ENCODE results near the gene GPC2.
"Not testable (repeated sequence)": the region's sequence is repeated elsewhere in the genome, so short reads cannot be mapped to it uniquely, and the experiment has no call there.

Gene GPC2

GRCh38 chr7:100200693-100201092 lies 23.5 kb upstream of the GPC2 start:
- no peak for DNase-seq

DNA sequence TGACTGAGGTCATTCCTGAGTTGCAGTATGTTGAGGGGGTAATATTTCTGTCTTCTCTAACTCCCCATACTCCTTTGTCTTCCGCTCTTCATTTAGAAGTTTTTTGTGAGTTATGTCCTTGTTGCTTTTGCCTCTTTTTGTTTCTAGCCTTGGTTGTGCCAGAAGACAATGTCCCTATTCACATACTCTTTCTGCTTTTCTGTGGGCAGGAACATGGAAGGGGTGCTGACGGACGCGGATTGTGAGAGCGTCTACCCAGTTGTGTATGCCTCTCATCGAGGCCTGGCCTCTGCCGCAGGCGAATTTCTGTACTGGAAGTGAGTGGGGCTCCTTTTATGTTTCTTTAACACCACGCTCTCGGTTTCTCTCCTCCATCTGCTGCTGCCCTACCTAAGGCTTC lies 21.1 kb upstream of the GPC2 start:
- DNase-seq, result no peak

GRCh38 chr7:100195901-100196322 lies 18.7 kb upstream of the GPC2 start:
- not testable (repeated sequence) for DNase-seq

DNA sequence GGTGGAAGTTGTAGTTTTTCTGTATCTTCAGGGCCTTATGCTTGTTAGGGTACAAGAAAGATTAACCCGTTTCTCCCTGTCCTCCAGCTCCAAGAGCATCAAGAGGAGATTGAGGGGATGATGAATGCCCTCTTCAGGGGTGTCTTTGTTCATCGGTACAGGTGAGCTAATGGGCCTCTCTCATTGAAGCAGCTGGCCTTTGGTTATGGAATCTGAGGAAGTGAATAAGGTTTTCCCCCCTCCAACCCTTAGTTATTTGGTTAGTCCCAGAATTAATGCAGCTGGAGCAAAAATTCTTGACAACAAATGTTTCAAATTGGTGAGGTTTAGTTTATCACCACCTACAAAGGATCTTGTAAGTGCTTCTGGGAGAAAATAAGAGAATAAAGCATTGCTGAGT lies 18.0 kb upstream of the GPC2 start:
- no peak for DNase-seq

DNA sequence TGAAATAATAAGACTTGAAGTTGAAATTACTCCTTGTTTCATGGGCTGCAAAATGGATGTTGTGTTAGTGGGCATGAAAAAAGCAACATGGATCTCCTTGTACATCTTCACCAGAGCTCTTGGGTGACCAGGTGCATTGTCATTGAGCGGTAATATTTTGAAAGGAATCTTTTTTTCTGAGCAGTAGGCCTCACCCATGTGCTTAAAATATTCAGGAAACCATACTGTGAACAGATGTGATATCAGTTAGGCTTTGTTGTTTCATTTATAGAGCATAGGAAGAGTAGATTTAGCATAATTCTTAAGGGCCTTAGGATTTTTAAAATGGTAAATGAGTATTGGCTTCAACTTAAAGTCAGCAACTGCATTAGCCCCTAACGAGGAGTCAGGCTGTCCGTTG lies 15.8 kb upstream of the GPC2 start:
- DNase-seq, result no peak

DNA sequence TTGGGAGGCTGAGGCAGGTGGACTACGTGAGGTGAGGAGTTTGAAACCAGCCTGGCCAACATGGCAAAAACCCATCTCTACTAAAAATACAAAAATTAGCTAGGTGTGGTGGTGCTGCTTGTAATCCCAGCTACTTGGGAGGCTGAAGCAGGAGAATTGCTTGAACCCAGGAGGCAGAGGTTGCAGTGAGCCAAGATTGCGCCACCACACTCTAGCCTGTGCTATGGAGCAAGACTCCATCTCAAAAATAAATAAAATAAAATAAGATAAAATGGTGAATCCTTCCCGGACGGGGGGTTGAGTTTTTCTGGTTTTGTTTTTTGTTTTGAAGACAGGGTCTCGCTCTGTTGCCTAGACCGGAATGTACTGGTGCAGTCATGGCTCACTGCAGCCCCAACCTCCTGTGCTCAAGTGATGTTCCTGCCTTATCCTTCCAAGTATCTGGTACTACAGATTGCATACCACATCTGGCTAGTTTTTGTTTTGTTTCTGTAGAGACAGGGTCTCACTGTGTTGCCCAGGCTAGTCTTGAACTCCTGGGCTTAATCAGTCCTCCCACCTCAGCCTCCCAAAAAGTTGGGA lies 15.2 kb upstream of the GPC2 start:
- DNase-seq, result peak in 1 of 2 donors; percentile 33

- DNase-seq, result no peak
Measured at GRCh38 chr7:100191775-100192174, 14.6 kb upstream of the GPC2 start.

DNA sequence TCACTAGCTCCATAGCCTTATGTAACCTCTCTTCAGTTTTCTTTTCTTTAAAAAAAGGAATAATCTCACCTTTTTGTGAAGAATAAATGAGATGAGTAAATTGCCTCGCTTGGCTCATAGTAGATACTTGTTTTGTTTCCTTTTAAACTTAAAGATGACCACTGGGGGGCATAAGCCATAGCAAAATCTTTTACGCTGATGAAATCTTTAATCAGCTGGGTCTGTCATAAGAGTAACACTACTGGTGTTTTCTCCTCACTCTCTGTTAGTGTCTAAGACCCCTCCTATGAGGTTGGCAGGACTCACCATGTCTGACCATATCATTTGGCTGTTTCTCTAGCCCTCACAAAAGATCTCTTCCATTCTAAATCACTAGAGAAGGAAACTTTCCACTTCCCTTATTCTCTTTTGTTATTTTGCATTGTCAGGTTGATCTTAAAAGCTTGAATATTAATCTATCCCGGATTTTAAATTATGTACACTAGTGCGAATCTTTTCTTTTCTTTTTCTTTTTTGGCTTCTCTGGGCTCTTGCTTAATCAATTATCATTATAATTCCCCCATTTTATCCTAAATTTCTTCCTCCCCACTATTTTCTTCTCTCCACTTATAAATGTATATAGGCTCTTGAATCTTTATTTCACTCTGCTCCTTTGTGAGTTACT lies 13.0 kb upstream of the GPC2 start:
- DNase-seq, result peak in 1 of 2 donors; percentile 70

DNA sequence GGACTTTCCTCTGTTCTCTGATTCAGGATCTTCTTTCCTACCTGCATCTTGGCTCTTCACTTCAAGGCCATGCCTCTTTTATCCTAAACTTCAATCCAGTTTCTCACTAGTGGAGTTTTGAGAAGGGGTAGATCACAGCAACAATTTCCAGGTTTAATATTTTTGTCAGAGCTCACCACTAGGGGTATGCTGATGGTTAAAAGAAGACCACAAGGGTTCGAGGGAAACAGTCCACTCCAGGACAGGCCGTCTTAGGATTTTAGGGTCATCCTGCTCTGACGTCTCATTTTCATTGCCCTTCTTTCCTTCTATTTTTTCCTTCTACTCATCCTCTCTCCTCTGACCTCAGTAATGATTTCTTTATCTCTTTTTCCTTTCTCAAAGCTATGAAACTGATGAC lies 11.9 kb upstream of the GPC2 start:
- DNase-seq, result no peak

- no peak for DNase-seq
Measured at GRCh38 chr7:100185726-100186125, 8.5 kb upstream of the GPC2 start.

DNA sequence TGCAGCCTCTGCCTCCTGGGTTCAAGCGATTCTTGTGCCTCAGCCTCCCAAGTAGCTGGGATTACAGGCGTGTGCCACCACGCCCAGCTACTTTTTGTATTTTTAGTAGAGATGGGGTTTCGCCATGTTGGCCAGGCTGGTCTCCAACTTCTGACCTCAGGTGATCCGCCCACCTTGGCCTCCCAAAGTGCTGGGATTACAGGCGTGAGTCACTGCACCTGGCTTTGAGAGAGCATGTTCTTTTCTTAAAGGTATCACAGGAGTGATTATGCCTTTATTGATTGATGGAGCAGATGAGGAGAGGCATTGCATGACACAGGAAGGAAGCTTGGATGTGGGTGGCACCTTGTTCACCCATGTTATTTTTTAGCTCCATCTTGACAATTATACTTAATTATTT lies 5.9 kb upstream of the GPC2 start:
- DNase-seq, result not testable (repeated sequence)

GRCh38 chr7:100182616-100183015 lies 5.4 kb upstream of the GPC2 start:
- peak; percentile 33 to 45 for DNase-seq

DNA sequence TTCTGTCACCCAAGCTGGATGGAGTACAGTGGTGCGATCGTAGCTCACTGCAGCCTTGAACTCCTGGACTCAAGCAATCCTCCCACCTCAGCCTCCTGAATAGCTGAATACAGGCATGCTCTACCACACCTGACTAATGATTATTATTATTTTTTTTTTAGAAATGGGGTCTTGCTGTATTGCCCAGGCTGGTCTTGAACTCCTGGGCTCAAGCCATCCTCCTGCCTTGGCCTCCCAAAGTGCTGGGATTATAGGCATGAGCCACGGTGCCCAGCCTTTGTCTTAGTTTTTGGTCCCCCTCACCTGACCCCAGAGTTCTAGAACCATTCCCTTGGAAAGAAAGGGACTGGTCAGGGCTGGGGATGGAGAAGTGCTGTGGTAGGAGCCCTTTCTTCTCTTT lies 2.9 kb upstream of the GPC2 start:
- not testable (repeated sequence) for DNase-seq

GRCh38 chr7:100176096-100177044 lies 811 bp downstream of the GPC2 start:
- no peak for DNase-seq

- DNase-seq, result no peak
Measured at GRCh38 chr7:100175296-100175935, 1.8 kb downstream of the GPC2 start.

GRCh38 chr7:100174582-100174981 lies 2.6 kb downstream of the GPC2 start:
- DNase-seq, result no peak

GRCh38 chr7:100173806-100174495 lies 3.2 kb downstream of the GPC2 start:
- DNase-seq, result no peak

DNA sequence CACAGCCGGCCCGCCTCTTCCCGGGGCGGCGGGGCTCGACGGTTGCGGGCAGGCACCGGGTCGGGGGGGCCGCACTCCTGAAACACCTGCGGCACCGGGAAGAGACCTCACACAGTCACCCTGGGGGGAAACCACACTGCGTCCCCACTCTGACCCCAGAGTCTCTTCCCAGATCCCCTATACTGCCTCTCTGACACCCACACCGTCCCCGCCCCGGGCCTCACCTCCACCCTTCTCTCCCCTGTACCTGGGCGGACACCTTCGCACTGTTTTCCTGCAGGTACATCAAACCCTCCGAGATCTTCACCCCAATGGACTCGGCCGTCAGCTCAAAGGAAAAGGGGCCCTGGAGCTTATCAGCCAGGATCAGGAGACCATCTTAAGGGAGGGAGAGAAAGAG lies 5.3 kb downstream of the GPC2 start:
- DNase-seq, result no peak

DNA sequence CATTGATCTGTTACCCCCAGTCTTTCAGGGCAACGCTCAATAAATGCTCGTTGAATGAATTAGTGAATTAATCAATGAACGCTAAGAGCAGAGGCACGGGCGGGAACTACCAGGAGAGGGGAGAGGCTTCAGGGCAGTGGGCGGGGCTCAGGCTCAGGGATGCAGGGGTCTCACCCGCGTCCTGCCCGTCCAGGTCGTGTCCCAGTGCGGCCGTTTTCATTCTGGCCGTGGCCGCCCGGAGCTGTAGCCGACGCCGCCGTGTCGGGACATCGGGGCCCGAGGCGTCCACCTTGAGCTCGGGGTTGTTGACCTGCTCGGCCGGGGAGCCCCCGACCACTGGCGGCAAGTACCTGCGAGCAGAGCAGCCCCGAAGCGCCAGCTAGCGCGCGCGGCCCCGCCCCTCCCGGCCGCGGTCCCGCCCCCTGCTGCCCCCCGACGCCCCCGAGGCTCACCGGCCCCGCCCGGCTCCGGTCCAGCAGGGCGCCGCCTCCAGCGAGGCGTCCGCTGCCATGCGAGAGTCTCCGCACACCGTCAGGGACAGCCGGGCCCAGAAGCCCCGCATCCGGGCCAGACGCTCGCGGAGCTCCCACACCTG lies 6.0 kb downstream of the GPC2 start:
- DNase-seq, result peak; percentile 42 to 57

DNA sequence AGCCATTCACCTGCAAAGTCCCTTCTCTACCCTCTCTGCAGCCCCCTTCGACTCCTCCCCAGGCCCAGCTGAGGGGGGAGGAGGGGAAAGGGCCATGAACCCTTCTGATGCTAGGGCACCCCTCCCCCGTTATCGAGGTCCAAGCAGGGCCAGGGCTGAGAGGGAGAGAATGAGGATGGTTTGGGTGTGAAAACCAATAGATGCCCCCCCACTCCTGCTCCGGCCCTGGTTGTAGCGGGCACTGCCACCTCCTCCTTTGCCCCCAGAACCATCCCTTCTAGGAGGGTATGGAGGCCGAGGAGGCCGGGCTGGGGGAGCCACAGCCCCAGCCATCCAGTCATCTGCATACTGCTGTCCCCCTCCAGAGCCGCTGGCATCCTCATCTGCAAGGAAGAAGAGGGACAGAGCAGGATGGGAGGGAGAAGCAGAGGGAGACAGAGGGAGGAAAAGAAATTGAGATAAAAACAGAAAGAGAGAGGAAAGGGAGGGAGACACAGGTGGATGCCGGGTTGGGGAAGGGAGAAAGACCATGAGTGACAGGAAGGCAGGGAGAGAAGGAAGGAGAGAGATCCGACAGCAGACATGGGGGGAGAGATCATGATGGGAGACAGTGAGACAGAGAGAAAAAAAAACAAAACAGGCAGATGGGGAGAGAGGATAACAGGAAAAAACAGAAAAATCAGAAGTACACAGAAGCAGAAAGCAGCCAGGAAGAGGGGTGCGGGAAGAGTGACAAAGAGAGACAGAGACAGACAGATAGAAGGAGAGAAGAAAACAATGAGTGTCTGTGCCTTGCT lies 6.9 kb downstream of the GPC2 start:
- no peak for DNase-seq

DNA sequence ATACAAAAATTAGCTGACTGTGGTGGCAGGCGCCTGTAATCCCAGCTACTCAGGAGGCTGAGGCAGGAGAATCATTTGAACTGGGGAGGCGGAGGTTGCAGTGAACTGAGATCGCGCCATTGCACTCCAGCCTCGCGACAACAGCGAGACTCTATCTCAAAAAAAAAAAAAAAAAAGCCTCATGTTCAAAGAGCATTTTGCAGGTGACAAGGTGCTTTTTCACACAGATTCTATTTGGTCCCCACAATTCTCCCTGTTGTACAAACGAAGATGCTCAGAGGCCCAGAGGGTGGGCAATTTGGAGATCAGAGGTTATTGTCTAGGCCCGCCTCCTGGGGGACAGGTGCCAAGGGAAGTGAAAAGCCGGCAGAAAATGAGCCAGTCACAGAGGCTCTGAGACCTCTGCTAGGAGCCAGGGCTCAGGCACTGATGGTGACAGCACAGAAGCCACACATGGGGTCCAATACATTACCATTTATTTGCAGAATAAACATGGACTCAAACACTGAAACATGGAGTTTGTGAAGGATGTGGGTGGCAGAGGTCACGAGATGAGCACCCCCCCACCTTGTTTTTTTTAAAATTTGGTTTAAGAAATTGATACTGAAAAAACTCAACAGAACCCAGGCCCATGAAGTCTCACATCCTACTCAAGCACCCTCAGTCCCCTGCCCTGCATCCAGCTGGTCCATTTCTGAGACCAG lies 7.9 kb downstream of the GPC2 start:
- DNase-seq, result peak; percentile 14 to 23
